ENCODE results near the gene ZSWIM4. TPM values are rescaled to one million over a fixed set of nuclear protein-coding genes. Genes with fewer than 3 reads are reported as not detected.

Gene ZSWIM4
- total RNA-seq, 1 donor from 2014 or later, result 23.6 TPM

DNA sequence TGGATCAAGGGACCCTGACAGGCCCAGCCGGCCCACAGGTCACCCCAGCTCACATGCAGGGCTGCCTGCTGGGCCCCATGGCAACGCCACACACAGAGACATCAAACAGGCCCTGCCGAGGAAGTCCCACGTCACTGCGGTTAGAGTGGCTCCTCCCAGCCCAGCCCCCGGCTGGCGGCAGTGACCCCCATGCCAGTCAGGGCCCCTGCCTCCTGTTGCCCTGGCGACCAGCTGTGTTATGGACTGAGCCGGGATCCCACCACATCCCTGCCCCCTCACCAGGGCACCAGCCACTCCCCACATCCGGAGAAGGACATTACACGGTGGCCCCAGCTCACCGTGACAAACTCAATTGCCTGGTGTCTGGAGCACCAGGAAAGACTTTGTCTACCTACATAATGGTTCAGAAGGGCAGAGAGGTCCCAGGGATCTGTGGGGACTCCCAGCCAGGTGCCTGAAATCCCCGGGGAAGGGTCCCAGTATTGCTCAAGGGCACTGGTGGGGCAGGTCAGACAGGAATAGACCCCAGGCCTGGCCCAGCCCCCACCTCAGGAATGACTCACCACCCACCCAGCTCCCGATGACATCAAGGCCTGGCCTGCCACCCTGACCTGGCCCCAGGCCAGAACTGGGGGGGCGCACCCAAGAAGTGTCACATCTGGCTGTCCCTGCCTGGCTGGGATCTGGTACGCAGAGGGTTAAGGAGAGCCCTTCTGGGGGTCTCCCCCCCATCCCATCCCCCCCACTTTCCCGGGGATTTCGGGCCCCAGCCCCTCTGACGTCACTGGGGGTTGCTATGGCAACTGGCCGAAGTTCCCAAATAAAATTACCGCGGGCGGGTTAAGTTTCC, 51.5 kb downstream of the ZSWIM4 start:
- Mint-ChIP-seq H3K36me3 (no peaks in the 10 kb centered on the region), H3K27me3 (ENCODE audit: low read depth) (no peaks in the 10 kb centered on the region), H3K4me1 (peaks cover 48% of the 10 kb centered on the region), H3K27ac (peak overlapping the region; percentile 100), H3K9me3 (no peaks in the 10 kb centered on the region), H3K4me3 (peak overlapping the region; percentile 50)
- TF ChIP-seq, protein P1, sequence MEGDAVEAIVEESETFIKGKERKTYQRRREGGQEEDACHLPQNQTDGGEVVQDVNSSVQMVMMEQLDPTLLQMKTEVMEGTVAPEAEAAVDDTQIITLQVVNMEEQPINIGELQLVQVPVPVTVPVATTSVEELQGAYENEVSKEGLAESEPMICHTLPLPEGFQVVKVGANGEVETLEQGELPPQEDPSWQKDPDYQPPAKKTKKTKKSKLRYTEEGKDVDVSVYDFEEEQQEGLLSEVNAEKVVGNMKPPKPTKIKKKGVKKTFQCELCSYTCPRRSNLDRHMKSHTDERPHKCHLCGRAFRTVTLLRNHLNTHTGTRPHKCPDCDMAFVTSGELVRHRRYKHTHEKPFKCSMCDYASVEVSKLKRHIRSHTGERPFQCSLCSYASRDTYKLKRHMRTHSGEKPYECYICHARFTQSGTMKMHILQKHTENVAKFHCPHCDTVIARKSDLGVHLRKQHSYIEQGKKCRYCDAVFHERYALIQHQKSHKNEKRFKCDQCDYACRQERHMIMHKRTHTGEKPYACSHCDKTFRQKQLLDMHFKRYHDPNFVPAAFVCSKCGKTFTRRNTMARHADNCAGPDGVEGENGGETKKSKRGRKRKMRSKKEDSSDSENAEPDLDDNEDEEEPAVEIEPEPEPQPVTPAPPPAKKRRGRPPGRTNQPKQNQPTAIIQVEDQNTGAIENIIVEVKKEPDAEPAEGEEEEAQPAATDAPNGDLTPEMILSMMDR (IDR thresholded peaks at IDR 0.05; ENCODE audit: unreplicated experiment), result no peak
- DNase-seq (ENCODE audit: low spot score in 2 of 2, unreplicated experiment in 2 of 2), result peak; percentile 90 to 96

DNA sequence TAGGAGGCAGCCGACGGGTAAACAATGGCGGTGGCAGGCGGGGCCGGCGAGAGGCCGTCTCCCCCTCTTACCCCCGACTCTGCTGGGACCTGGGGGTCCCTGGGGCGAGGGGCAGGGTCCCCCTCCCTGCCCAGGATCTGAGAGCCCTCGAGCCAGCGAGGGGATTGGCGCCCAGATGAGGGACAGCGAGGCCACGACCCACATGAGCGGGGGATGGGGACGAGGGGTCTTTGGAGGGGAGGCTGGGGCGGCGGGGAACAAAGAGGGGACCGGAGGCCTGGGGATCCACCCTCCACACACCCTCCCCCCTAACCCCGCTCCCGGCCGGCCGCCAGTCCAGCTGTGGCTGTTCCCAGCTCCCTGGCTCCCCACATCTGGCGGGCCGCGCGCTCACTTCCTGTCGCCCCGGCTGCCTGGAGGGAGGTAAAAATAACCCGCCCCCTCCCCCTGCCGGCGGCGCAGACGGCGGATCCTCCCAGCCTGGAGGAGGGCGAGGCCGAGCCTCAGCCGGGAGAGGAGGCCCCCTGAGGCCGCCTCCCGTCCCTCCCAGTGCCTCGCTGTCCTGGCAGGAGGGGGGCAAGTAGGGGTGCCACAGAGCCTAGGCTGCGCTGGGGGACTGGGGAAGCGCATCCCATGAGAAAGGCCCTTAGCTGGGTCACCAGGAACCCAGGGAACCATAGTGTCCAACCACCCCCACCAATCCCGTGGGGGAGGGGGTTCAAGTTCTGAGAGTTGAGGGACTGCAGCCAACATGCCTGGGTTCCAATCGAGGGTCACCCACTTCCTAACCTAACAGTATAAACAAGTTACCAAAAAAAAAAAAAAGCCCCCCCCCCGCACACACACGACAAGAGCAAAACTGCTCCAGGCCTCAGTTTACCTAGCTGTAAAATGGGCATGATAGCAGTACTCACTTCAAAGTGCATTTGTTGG, 52.4 kb downstream of the ZSWIM4 start:
- Mint-ChIP-seq H3K9me3 (no peaks in the 10 kb centered on the region), H3K27ac (peak overlapping the region; percentile 100), H3K36me3 (no peaks in the 10 kb centered on the region), H3K4me3 (peak overlapping the region; percentile 50), H3K27me3 (ENCODE audit: low read depth) (no peaks in the 10 kb centered on the region), H3K4me1 (peaks cover 46% of the 10 kb centered on the region)
- peak; percentile 88 to 90 for DNase-seq (ENCODE audit: low spot score in 2 of 2, unreplicated experiment in 2 of 2)
- TF ChIP-seq, protein P1 (IDR thresholded peaks at IDR 0.05; ENCODE audit: unreplicated experiment), result peak; percentile 10

DNA sequence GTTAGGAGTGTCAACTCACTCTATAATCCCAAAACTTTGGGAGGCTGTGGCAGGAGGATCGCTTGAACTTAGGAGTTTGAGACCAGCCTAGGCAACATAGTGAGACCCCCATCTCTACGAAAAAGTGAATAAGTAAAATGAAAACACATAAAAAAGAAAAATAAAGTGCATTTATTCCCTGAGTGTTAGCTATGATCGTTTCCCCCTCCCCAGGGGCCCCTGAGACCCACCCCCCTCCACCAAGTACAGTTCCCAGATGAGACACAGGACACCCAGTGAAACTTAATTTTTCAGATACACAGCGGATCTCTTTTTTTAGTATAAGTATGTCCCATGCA, 53.1 kb downstream of the ZSWIM4 start:
- TF ChIP-seq, protein P1 (IDR thresholded peaks at IDR 0.05; ENCODE audit: unreplicated experiment), result no peak
- no peak overlapping the region for H3K4me3 Mint-ChIP-seq
- H3K9me3 Mint-ChIP-seq, result no peaks in the 10 kb centered on the region
- peak overlapping the region; percentile 93 for H3K27ac Mint-ChIP-seq
- H3K27me3 Mint-ChIP-seq (ENCODE audit: low read depth), result no peaks in the 10 kb centered on the region
- DNase-seq (ENCODE audit: low spot score in 2 of 2, unreplicated experiment in 2 of 2), result no peak
- peaks cover 44% of the 10 kb centered on the region for H3K4me1 Mint-ChIP-seq
- no peaks in the 10 kb centered on the region for H3K36me3 Mint-ChIP-seq

DNA sequence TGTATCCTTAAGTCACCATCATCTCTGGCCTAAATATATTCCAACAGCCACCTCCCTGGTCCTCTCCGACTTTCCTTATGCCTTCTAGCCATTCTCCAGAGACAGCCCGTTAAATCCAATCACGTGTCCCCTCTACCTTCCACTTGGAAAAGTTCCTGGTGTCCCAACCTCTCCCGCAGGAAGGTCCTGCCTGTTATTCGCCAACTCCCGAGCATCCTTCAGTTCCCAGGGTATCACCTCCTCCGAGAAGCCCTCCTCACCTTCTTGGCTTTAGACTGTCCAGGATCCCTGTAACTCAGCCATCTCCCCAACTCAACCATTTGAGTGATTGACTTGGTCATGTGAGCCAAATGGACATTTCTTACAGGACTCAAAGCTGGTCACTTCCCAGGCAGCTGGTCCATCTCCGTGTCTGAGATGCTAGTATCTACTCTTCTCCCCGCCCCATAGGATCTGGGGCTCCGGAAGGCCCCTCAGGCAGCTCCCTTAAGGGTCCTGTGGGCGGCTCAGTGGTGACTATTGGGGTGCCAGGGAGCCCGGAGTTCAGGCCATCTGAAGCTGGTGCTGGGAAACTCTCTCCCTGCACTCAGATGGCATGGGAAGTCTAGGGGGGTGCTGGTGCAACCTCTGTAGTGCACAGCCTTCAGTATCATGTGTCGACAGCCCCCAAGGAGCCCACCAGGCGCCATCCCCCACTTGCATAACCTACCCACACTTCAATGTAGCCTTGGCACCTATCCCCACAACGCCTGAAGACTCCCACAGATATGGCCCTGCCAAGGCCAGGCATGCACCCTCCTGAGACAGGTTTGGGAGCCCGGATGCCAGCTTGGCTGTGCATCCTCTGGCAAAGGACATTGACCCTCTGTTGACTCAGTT, 53.8 kb downstream of the ZSWIM4 start:
- Mint-ChIP-seq H3K27me3 (ENCODE audit: low read depth) (no peaks in the 10 kb centered on the region), H3K4me1 (peaks cover 40% of the 10 kb centered on the region), H3K9me3 (no peaks in the 10 kb centered on the region), H3K36me3 (no peaks in the 10 kb centered on the region), H3K27ac (peak overlapping the region; percentile 93), H3K4me3 (peak overlapping the region; percentile 16)
- TF ChIP-seq, protein P1 (IDR thresholded peaks at IDR 0.05; ENCODE audit: unreplicated experiment), result no peak
- no peak for DNase-seq (ENCODE audit: low spot score in 2 of 2, unreplicated experiment in 2 of 2)

Measured in mesothelial cell of epicardium (in vitro differentiated cells).